Mesenchymal stem cell (in vitro differentiated cells and primary cell): ENCODE results near the gene GRM7.

Experiments
- DNase-seq: peaks from one replicate; pipeline ENCODE4 v3.0.0-alpha.2; 2013
- H2AFZ ChIP-seq: one replicate; pipeline ENCODE4 v1.6.1; 2013; ENCODE audit warnings: low read depth, mild to moderate bottlenecking, control low read depth, inconsistent platforms, low read length, moderate library complexity
- H2AK5ac ChIP-seq: 2 replicates; pipeline ENCODE4 v1.6.1; 2013; ENCODE audit warnings: low read length, moderate library complexity, mild to moderate bottlenecking, inconsistent platforms; ENCODE audit not compliant: severe bottlenecking
- H2BK120ac ChIP-seq: one replicate; pipeline ENCODE4 v1.6.1; 2013; ENCODE audit warnings: low read depth, mild to moderate bottlenecking, inconsistent platforms, low read length, moderate library complexity
- H2BK12ac ChIP-seq, 2 experiments: one replicate each; pipeline ENCODE4 v1.6.1; 2013; ENCODE audit warnings: inconsistent platforms in 2 of 2, low read length in 2 of 2, mild to moderate bottlenecking in 2 of 2, moderate library complexity in 2 of 2, control low read depth in 1 of 2
- H2BK15ac ChIP-seq: one replicate; pipeline ENCODE4 v1.6.1; 2013; ENCODE audit warnings: mild to moderate bottlenecking, low read depth, inconsistent platforms; ENCODE audit not compliant: poor library complexity, severe bottlenecking
- H2BK5ac ChIP-seq: 2 replicates; pipeline ENCODE4 v1.6.1; 2013; ENCODE audit warnings: low read depth, mild to moderate bottlenecking, low read length, control low read depth, inconsistent platforms; ENCODE audit not compliant: poor library complexity, severe bottlenecking
- H3K14ac ChIP-seq, 2 experiments: one replicate each; pipeline ENCODE4 v1.6.1; 2013; ENCODE audit warnings: inconsistent platforms in 2 of 2, low read length in 2 of 2, control low read depth in 1 of 2, mild to moderate bottlenecking in 1 of 2, moderate library complexity in 1 of 2
- H3K18ac ChIP-seq, 2 experiments: one replicate each; pipeline ENCODE4 v1.6.1; 2013; ENCODE audit warnings: inconsistent platforms in 2 of 2, low read length in 2 of 2, control low read depth in 1 of 2, low read depth in 1 of 2, mild to moderate bottlenecking in 1 of 2
- H3K23ac ChIP-seq, 2 experiments: one replicate each; pipeline ENCODE4 v1.6.1; 2013; ENCODE audit warnings: inconsistent platforms in 2 of 2, low read length in 2 of 2, mild to moderate bottlenecking in 2 of 2, moderate library complexity in 2 of 2, control low read depth in 1 of 2
- H3K27ac ChIP-seq: 2 replicates; pipeline ENCODE4 v1.5.1; 2013; ENCODE audit warnings: mild to moderate bottlenecking, moderate library complexity, low read length, control low read depth, inconsistent platforms; ENCODE audit not compliant: poor library complexity, severe bottlenecking
- H3K27me3 ChIP-seq, 2 experiments: 2 replicates each; pipeline versions ENCODE4 v1.6.1 to v1.7.0; 2013; ENCODE audit warnings: low read length in 2 of 2, mild to moderate bottlenecking in 2 of 2, moderate library complexity in 2 of 2, control low read depth in 1 of 2, inconsistent platforms in 1 of 2; ENCODE audit not compliant: control insufficient read depth in 1 of 2, insufficient read depth in 1 of 2
- H3K36me3 ChIP-seq, 2 experiments: 2 replicates each; pipeline versions ENCODE4 v1.6.1 to v1.7.0; 2013; ENCODE audit warnings: low read length in 2 of 2, control low read depth in 1 of 2, inconsistent platforms in 1 of 2, low read depth in 1 of 2, mild to moderate bottlenecking in 1 of 2; ENCODE audit not compliant: insufficient read depth in 2 of 2, control insufficient read depth in 1 of 2
- H3K4ac ChIP-seq, 2 experiments: one replicate each; pipeline ENCODE4 v1.6.1; 2013; ENCODE audit warnings: inconsistent platforms in 2 of 2, low read length in 2 of 2, mild to moderate bottlenecking in 2 of 2, moderate library complexity in 2 of 2, control low read depth in 1 of 2, low read depth in 1 of 2
- H3K4me1 ChIP-seq: 2 replicates; pipeline ENCODE4 v1.6.1; 2013; ENCODE audit warnings: low read depth, low read length, control low read depth; ENCODE audit not compliant: control insufficient read depth, insufficient read depth
- H3K4me2 ChIP-seq: 2 replicates; pipeline ENCODE4 v1.6.1; 2013; ENCODE audit warnings: low read length, mild to moderate bottlenecking, inconsistent platforms; ENCODE audit not compliant: poor library complexity, severe bottlenecking
- H3K4me3 ChIP-seq, 2 experiments: 2 replicates each; pipeline versions ENCODE4 v1.5.1 to v1.7.0; 2013; ENCODE audit warnings: low read length in 2 of 2, mild to moderate bottlenecking in 2 of 2, control low read depth in 1 of 2, low read depth in 1 of 2; ENCODE audit not compliant: insufficient read depth in 1 of 2
- H3K79me1 ChIP-seq: replicated peaks from 2 replicates; pipeline ENCODE4 v1.6.1; 2013; ENCODE audit warnings: mild to moderate bottlenecking, control low read depth, low read length, inconsistent platforms; ENCODE audit not compliant: poor library complexity, severe bottlenecking
- H3K9ac ChIP-seq: 2 replicates; pipeline ENCODE4 v1.7.0; 2013; ENCODE audit warnings: mild to moderate bottlenecking, low read length, moderate library complexity
- H3K9me3 ChIP-seq: 2 replicates; pipeline ENCODE4 v1.7.0; 2013; ENCODE audit warnings: mild to moderate bottlenecking, low read length; ENCODE audit not compliant: control insufficient read depth
- H4K8ac ChIP-seq: one replicate; pipeline ENCODE4 v1.6.1; 2013; ENCODE audit warnings: inconsistent platforms, mild to moderate bottlenecking, low read length, moderate library complexity
- H4K91ac ChIP-seq: one replicate; pipeline ENCODE4 v1.6.1; 2013; ENCODE audit warnings: mild to moderate bottlenecking, low read length, inconsistent platforms
- WGBS: methylation state at CpG from one replicate; pipeline ENCODE4 v1.1.7; 2013; ENCODE audit warnings: mixed read lengths; 5-methylcytosine and 5-hydroxymethylcytosine counted together

The GRM7 gene

GRCh38 chr3:7700977-7701376 lies 840.1 kb downstream of the GRM7 start:
- no peak overlapping the region for H4K91ac ChIP-seq
- no peak overlapping the region for H3K4me3 ChIP-seq
- DNase-seq, result no peak
- H3K79me1 ChIP-seq, result no peaks in the 10 kb centered on the region
- H3K9ac ChIP-seq, result no peak overlapping the region
- no peak overlapping the region for H2AK5ac ChIP-seq
- 92% methylated on average over 5 of the region's 6 CpGs for WGBS
- no peak overlapping the region for H3K23ac ChIP-seq
- H3K14ac ChIP-seq, result no peak overlapping the region
- H2BK5ac ChIP-seq, result no peak overlapping the region
- H3K36me3 ChIP-seq, result no peaks in the 10 kb centered on the region
- no peak overlapping the region for H3K18ac ChIP-seq
- no peak overlapping the region for H2BK12ac ChIP-seq
- H2AFZ ChIP-seq, result no peak overlapping the region
- H3K9me3 ChIP-seq, result no peaks in the 10 kb centered on the region
- no peak overlapping the region for H2BK15ac ChIP-seq
- H3K4me2 ChIP-seq, result no peak overlapping the region
- H3K27me3 ChIP-seq, result no peaks in the 10 kb centered on the region
- no peak overlapping the region for H3K27ac ChIP-seq
- H3K4me1 ChIP-seq, result no peaks in the 10 kb centered on the region
- H2BK120ac ChIP-seq, result no peak overlapping the region
- H4K8ac ChIP-seq, result no peak overlapping the region
- no peak overlapping the region for H3K4ac ChIP-seq

DNA sequence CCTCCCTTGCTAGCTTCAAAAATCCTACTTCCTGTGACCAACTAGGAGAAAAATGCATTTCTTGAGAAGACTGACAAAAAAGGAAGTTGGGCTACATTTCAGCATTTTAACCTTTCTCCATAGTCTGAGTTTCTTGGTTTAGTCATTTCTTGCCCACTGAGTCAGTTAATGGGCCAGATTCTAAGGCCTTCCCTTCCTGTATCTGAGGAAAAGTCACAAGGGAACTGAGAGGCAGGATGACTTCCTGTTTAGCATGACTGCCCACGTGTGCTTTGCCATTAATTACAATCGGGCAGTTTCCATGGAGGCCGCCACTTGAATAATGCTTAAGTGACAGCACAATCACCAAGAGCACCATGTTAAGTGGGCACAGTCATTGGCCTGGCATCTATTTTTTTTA lies 846.3 kb downstream of the GRM7 start:
- no peaks in the 10 kb centered on the region for H3K36me3 ChIP-seq
- no peak overlapping the region for H3K4ac ChIP-seq
- H3K4me1 ChIP-seq, result no peaks in the 10 kb centered on the region
- peak; percentile 6 for DNase-seq
- no peak overlapping the region for H3K27ac ChIP-seq
- no peak overlapping the region for H3K14ac ChIP-seq
- H3K9ac ChIP-seq, result no peak overlapping the region
- H3K4me2 ChIP-seq, result no peak overlapping the region
- H3K79me1 ChIP-seq, result no peaks in the 10 kb centered on the region
- H2BK12ac ChIP-seq, result no peak overlapping the region
- H2BK5ac ChIP-seq, result no peak overlapping the region
- no peaks in the 10 kb centered on the region for H3K27me3 ChIP-seq
- no peaks in the 10 kb centered on the region for H3K9me3 ChIP-seq
- no peak overlapping the region for H3K23ac ChIP-seq
- H2BK15ac ChIP-seq, result no peak overlapping the region
- H4K8ac ChIP-seq, result no peak overlapping the region
- H3K18ac ChIP-seq, result no peak overlapping the region
- H2BK120ac ChIP-seq, result no peak overlapping the region
- no peak overlapping the region for H2AK5ac ChIP-seq
- H3K4me3 ChIP-seq, result no peak overlapping the region
- no peak overlapping the region for H4K91ac ChIP-seq
- 41% methylated on average over 3 of the region's 3 CpGs for WGBS
- H2AFZ ChIP-seq, result no peak overlapping the region

- Histone ChIP-seq H3K4ac (no peak overlapping the region), H3K4me2 (no peak overlapping the region), H3K9ac (no peak overlapping the region), H3K18ac (no peak overlapping the region), H3K14ac (no peak overlapping the region), H2BK15ac (no peak overlapping the region), H3K79me1 (no peaks in the 10 kb centered on the region), H3K27ac (no peak overlapping the region), H4K91ac (no peak overlapping the region), H3K9me3 (no peaks in the 10 kb centered on the region), H2AK5ac (no peak overlapping the region), H3K27me3 (no peaks in the 10 kb centered on the region), H4K8ac (no peak overlapping the region), H2BK12ac (no peak overlapping the region), H3K23ac (no peak overlapping the region), H3K36me3 (no peaks in the 10 kb centered on the region), H2AFZ (no peak overlapping the region), H2BK5ac (no peak overlapping the region), H3K4me1 (no peaks in the 10 kb centered on the region), H2BK120ac (no peak overlapping the region), H3K4me3 (no peak overlapping the region)
- 75% methylated on average over 3 of the region's 5 CpGs for WGBS
- no peak for DNase-seq
Measured at GRCh38 chr3:7709376-7710082, 848.6 kb downstream of the GRM7 start.

GRCh38 chr3:7710284-7710683 lies 849.4 kb downstream of the GRM7 start:
- H3K4me2 ChIP-seq, result no peak overlapping the region
- H3K36me3 ChIP-seq, result no peaks in the 10 kb centered on the region
- 100% methylated on average over 3 of the region's 3 CpGs for WGBS
- no peak overlapping the region for H3K9ac ChIP-seq
- H2AFZ ChIP-seq, result no peak overlapping the region
- H3K23ac ChIP-seq, result no peak overlapping the region
- no peak overlapping the region for H4K91ac ChIP-seq
- no peak overlapping the region for H4K8ac ChIP-seq
- H3K27me3 ChIP-seq, result no peaks in the 10 kb centered on the region
- no peak for DNase-seq
- H3K14ac ChIP-seq, result no peak overlapping the region
- no peak overlapping the region for H2AK5ac ChIP-seq
- no peak overlapping the region for H3K18ac ChIP-seq
- no peaks in the 10 kb centered on the region for H3K79me1 ChIP-seq
- no peak overlapping the region for H2BK5ac ChIP-seq
- H2BK15ac ChIP-seq, result no peak overlapping the region
- H3K4me3 ChIP-seq, result no peak overlapping the region
- H3K4me1 ChIP-seq, result no peaks in the 10 kb centered on the region
- H3K4ac ChIP-seq, result no peak overlapping the region
- no peak overlapping the region for H3K27ac ChIP-seq
- no peaks in the 10 kb centered on the region for H3K9me3 ChIP-seq
- no peak overlapping the region for H2BK120ac ChIP-seq
- no peak overlapping the region for H2BK12ac ChIP-seq
